ENCODE measurements around the gene KPNB1.

The KPNB1 gene

GRCh38 chr17:47719411-47720152 lies 69.9 kb downstream of the KPNB1 start:
- peaks cover 2% of the 10 kb centered on the region for H3K4me1 ChIP-seq (ENCODE audit: control insufficient read depth, insufficient read depth, low read length)

GRCh38 chr17:47720196-47720595 lies 70.5 kb downstream of the KPNB1 start:
- Histone ChIP-seq H3K4me1 (ENCODE audit: control insufficient read depth, insufficient read depth, low read length) (peaks cover 2% of the 10 kb centered on the region), H3K4me3 (ENCODE audit: low read depth, low read length) (no peak overlapping the region), H3K27ac (ENCODE audit: extremely low read depth, low read depth, low read length) (no peak overlapping the region), H3K9me3 (ENCODE audit: control insufficient read depth, insufficient read depth, low read depth, low read length) (no peaks in the 10 kb centered on the region), H3K36me3 (ENCODE audit: control insufficient read depth in 2 of 2, insufficient read depth in 1 of 2, low read length in 2 of 2) (no peaks in the 10 kb centered on the region)
- ChIA-PET CTCF (interaction anchor here (2.7 kb wide), 1 partner anchor 23 kb away, joined by 25 read pairs; no protein-coding TSS in a partner anchor), POLR2A (interaction anchor here (1.4 kb wide), 1 partner anchor 23 kb away, joined by 3 read pairs; no protein-coding TSS in a partner anchor)
- no peak for TF ChIP-seq ZNF114 (tag by site-specific recombination; IDR thresholded peaks at IDR 0.05)
- TF ChIP-seq ZBTB21 (tag by site-specific recombination; IDR thresholded peaks at IDR 0.05): no peak
- peak; percentile 71; the same call in 1 of the 2 replicates for TF ChIP-seq PRDM1 (tag by site-specific recombination; IDR thresholded peaks at IDR 0.05)
- no peak for TF ChIP-seq ZNF350 (tag by site-specific recombination; IDR thresholded peaks at IDR 0.05)
- no peak for TF ChIP-seq FEZF1 (tag by site-specific recombination; IDR thresholded peaks at IDR 0.05)
- TF ChIP-seq, protein P1, sequence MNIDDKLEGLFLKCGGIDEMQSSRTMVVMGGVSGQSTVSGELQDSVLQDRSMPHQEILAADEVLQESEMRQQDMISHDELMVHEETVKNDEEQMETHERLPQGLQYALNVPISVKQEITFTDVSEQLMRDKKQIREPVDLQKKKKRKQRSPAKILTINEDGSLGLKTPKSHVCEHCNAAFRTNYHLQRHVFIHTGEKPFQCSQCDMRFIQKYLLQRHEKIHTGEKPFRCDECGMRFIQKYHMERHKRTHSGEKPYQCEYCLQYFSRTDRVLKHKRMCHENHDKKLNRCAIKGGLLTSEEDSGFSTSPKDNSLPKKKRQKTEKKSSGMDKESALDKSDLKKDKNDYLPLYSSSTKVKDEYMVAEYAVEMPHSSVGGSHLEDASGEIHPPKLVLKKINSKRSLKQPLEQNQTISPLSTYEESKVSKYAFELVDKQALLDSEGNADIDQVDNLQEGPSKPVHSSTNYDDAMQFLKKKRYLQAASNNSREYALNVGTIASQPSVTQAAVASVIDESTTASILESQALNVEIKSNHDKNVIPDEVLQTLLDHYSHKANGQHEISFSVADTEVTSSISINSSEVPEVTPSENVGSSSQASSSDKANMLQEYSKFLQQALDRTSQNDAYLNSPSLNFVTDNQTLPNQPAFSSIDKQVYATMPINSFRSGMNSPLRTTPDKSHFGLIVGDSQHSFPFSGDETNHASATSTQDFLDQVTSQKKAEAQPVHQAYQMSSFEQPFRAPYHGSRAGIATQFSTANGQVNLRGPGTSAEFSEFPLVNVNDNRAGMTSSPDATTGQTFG (tag by site-specific recombination; IDR thresholded peaks at IDR 0.05; ENCODE audit: borderline replicate concordance): no peak
- no peak for TF ChIP-seq ZNF791 (tag by site-specific recombination; IDR thresholded peaks at IDR 0.05)

More at GRCh38 chr17:47719411-47720152, 69.9 kb downstream of the KPNB1 start:
- ChIA-PET CTCF (interaction anchor here (0.7 to 2.7 kb wide), 5 partner anchors 13 to 218 kb away, joined by 4 to 25 read pairs (median 4); partner anchors contain the start of gene TBX21), POLR2A (interaction anchor here (1.4 kb wide), 1 partner anchor 23 kb away, joined by 3 read pairs; no protein-coding TSS in a partner anchor)
- no peaks in the 10 kb centered on the region for H3K36me3 ChIP-seq (ENCODE audit: control insufficient read depth in 2 of 2, insufficient read depth in 1 of 2, low read length in 2 of 2)
- no peaks in the 10 kb centered on the region for H3K9me3 ChIP-seq (ENCODE audit: control insufficient read depth, insufficient read depth, low read depth, low read length)
- no peak overlapping the region for H3K27ac ChIP-seq (ENCODE audit: extremely low read depth, low read depth, low read length)
- no peak overlapping the region for H3K4me3 ChIP-seq (ENCODE audit: low read depth, low read length)
- TF ChIP-seq, protein P2, sequence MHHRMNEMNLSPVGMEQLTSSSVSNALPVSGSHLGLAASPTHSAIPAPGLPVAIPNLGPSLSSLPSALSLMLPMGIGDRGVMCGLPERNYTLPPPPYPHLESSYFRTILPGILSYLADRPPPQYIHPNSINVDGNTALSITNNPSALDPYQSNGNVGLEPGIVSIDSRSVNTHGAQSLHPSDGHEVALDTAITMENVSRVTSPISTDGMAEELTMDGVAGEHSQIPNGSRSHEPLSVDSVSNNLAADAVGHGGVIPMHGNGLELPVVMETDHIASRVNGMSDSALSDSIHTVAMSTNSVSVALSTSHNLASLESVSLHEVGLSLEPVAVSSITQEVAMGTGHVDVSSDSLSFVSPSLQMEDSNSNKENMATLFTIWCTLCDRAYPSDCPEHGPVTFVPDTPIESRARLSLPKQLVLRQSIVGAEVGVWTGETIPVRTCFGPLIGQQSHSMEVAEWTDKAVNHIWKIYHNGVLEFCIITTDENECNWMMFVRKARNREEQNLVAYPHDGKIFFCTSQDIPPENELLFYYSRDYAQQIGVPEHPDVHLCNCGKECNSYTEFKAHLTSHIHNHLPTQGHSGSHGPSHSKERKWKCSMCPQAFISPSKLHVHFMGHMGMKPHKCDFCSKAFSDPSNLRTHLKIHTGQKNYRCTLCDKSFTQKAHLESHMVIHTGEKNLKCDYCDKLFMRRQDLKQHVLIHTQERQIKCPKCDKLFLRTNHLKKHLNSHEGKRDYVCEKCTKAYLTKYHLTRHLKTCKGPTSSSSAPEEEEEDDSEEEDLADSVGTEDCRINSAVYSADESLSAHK (tag by site-specific recombination; IDR thresholded peaks at IDR 0.05): peak; percentile 52; the same call in 1 of the 2 replicates
- TF ChIP-seq ZNF10 (tag by site-specific recombination; IDR thresholded peaks at IDR 0.05) (no peak), ZNF366 (tag by site-specific recombination; conservative IDR thresholded peaks at IDR 0.05) (peak; percentile 5; the same call in 1 of the 2 replicates), ZNF302 (tag by site-specific recombination; IDR thresholded peaks at IDR 0.05; ENCODE audit: low read depth) (no peak), ZNF391 (tag by site-specific recombination; IDR thresholded peaks at IDR 0.05; ENCODE audit: borderline replicate concordance, low read depth) (no peak), OSR2 (tag by site-specific recombination; IDR thresholded peaks at IDR 0.05) (peak; percentile 60), ZNF610 (tag by site-specific recombination; IDR thresholded peaks at IDR 0.05; ENCODE audit: borderline replicate concordance) (no peak), ZFHX2 (tag by site-specific recombination; conservative IDR thresholded peaks at IDR 0.05) (no peak), ZSCAN23 (tag by site-specific recombination; IDR thresholded peaks at IDR 0.05) (no peak), TRIM28 (IDR thresholded peaks at IDR 0.05; ENCODE audit: borderline replicate concordance, low read length) (no peak), ZNF311 (tag by site-specific recombination; IDR thresholded peaks at IDR 0.05; ENCODE audit: borderline replicate concordance) (no peak), GLIS2 (tag by site-specific recombination; IDR thresholded peaks at IDR 0.05) (0 out of 2 replicates have a peak, but pooled peaks have one; percentile 13), ZBTB7A (tag by site-specific recombination; IDR thresholded peaks at IDR 0.05; ENCODE audit: low read depth) (no peak), ZNF701 (tag by site-specific recombination; IDR thresholded peaks at IDR 0.05) (no peak), ZNF121 (tag by site-specific recombination; IDR thresholded peaks at IDR 0.05) (no peak), ZNF530 (tag by site-specific recombination; IDR thresholded peaks at IDR 0.05; ENCODE audit: low read depth) (no peak), HOXA7 (CRISPR knock-in tag; IDR thresholded peaks at IDR 0.05; ENCODE audit: borderline replicate concordance) (no peak), GLIS1 (tag by site-specific recombination; IDR thresholded peaks at IDR 0.05) (no peak), ZNF23 (tag by site-specific recombination; IDR thresholded peaks at IDR 0.05; ENCODE audit: borderline replicate concordance) (no peak), ZNF223 (tag by site-specific recombination; IDR thresholded peaks at IDR 0.05) (no peak), ZNF24 (tag by site-specific recombination; IDR thresholded peaks at IDR 0.05) (no peak)
- TF ChIP-seq, protein P3, sequence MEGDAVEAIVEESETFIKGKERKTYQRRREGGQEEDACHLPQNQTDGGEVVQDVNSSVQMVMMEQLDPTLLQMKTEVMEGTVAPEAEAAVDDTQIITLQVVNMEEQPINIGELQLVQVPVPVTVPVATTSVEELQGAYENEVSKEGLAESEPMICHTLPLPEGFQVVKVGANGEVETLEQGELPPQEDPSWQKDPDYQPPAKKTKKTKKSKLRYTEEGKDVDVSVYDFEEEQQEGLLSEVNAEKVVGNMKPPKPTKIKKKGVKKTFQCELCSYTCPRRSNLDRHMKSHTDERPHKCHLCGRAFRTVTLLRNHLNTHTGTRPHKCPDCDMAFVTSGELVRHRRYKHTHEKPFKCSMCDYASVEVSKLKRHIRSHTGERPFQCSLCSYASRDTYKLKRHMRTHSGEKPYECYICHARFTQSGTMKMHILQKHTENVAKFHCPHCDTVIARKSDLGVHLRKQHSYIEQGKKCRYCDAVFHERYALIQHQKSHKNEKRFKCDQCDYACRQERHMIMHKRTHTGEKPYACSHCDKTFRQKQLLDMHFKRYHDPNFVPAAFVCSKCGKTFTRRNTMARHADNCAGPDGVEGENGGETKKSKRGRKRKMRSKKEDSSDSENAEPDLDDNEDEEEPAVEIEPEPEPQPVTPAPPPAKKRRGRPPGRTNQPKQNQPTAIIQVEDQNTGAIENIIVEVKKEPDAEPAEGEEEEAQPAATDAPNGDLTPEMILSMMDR (tag by site-specific recombination; IDR thresholded peaks at IDR 0.05): no peak
